ACHN (cell line): ENCODE results near the gene TRIM9.

Experiments
- DNase-seq: peaks from one replicate; pipeline ENCODE4 v3.0.0-alpha.2; 2015
- in situ Hi-C: cut with HindIII; loops from 2 replicates; pipeline ENCODE4 v1.10.0; 2017; ENCODE audit warnings: low sequenced_read_pairs, low pct_ligation_motif_present, low pct_unique_long_range_greater_than_20kb

Gene TRIM9

GRCh38 chr14:51071857-51072256, 23.0 kb downstream of the TRIM9 start:
- in situ Hi-C loops: no loop called here
- no peak for DNase-seq

GRCh38 chr14:51070726-51071125, 24.2 kb downstream of the TRIM9 start:
- in situ Hi-C loops: no loop called here
- DNase-seq: no peak

- no peak for DNase-seq
- in situ Hi-C loops: no loop called here
Measured at GRCh38 chr14:51069055-51069454, 25.9 kb downstream of the TRIM9 start.

GRCh38 chr14:51068268-51068667, 26.6 kb downstream of the TRIM9 start:
- no peak for DNase-seq
- in situ Hi-C loops: no loop called here

GRCh38 chr14:51067295-51067694, 27.6 kb downstream of the TRIM9 start:
- in situ Hi-C loops: no loop called here
- DNase-seq: no peak

- no peak for DNase-seq
- in situ Hi-C loops: no loop called here
Measured at GRCh38 chr14:51066576-51066975, 28.3 kb downstream of the TRIM9 start.

- in situ Hi-C loops: no loop called here
- no peak for DNase-seq
Measured at GRCh38 chr14:51059032-51059431, 35.9 kb downstream of the TRIM9 start.

- DNase-seq: no peak
- in situ Hi-C loops: no loop called here
Measured at GRCh38 chr14:51058382-51058781, 36.5 kb downstream of the TRIM9 start.

GRCh38 chr14:51056421-51056820, 38.5 kb downstream of the TRIM9 start:
- in situ Hi-C loops: no loop called here

GRCh38 chr14:51053157-51053556, 41.7 kb downstream of the TRIM9 start:
- DNase-seq: no peak
- in situ Hi-C loops: no loop called here

More at GRCh38 chr14:51056421-51056820, 38.5 kb downstream of the TRIM9 start:
- DNase-seq: no peak

GRCh38 chr14:51044961-51045360, 49.9 kb downstream of the TRIM9 start:
- in situ Hi-C loops: no loop called here
- DNase-seq: no peak

- in situ Hi-C loops: no loop called here
- DNase-seq: no peak
Measured at GRCh38 chr14:51041883-51042282, 53.0 kb downstream of the TRIM9 start.

- in situ Hi-C loops: no loop called here
- DNase-seq: no peak
Measured at GRCh38 chr14:51041108-51041531, 53.8 kb downstream of the TRIM9 start.

- no peak for DNase-seq
- in situ Hi-C loops: no loop called here
Measured at GRCh38 chr14:51039252-51039651, 55.7 kb downstream of the TRIM9 start.

- in situ Hi-C loops: no loop called here
- no peak for DNase-seq
Measured at GRCh38 chr14:51035611-51036192, 59.2 kb downstream of the TRIM9 start.

GRCh38 chr14:51028851-51029754, 65.8 kb downstream of the TRIM9 start:
- in situ Hi-C loops: no loop called here
- no peak for DNase-seq

- in situ Hi-C loops: no loop called here
- DNase-seq: no peak
Measured at GRCh38 chr14:51028361-51028760, 66.5 kb downstream of the TRIM9 start.

GRCh38 chr14:51024377-51024776, 70.5 kb downstream of the TRIM9 start:
- DNase-seq: no peak
- in situ Hi-C loops: no loop called here

- in situ Hi-C loops: no loop called here
- DNase-seq: no peak
Measured at GRCh38 chr14:51023964-51024363, 70.9 kb downstream of the TRIM9 start.

GRCh38 chr14:51022769-51023168, 72.1 kb downstream of the TRIM9 start:
- in situ Hi-C loops: no loop called here
- DNase-seq: no peak
